K562 (cell line): ENCODE measurements around the gene RABGAP1L. TPM values are rescaled to one million over a fixed set of nuclear protein-coding genes. Genes with fewer than 3 reads are reported as not detected.
A peak's percentile ranks its signal among the peaks of the same experiment; 100 is the strongest.

ENCODE experiments used
- ATAC-seq: fragments of 200-7000 bp; cut with Tn5 transposase; 3 replicates; pipeline ENCODE4 v1.9.1; 2020; ENCODE audit warnings: moderate library complexity
- BruUV-seq: library from RNA; stranded (reverse); fragments of 400-500 nt; replicated peaks from 2 replicates; lab custom pipeline; 2021; lab: Mats Ljungman, UMichigan
- CTCF ChIA-PET: fragments of 300-600 bp; formaldehyde crosslinking; extraction: SDS; loops from one replicate; lab custom pipeline; 2021; ENCODE audit warnings: low intra/inter-chr PET ratio; lab: Yijun Ruan, JAX
- POLR2A ChIA-PET: fragments of 300-600, 350-650 bp; sonication (Branson Sonifier 250); formaldehyde crosslinking; extraction: SDS; loops from one replicate; lab custom pipeline; 2021; ENCODE audit warnings: antibody characterized with exemption, inconsistent platforms; lab: Yijun Ruan, JAX
- DNase-seq, 4 experiments: peaks; one replicate each; pipeline versions ENCODE4 v3.0.0 to v3.0.0-alpha.2; 2011 to 2018; ENCODE audit warnings: low spot score in 3 of 4, mixed read lengths in 3 of 4; ENCODE audit errors: extremely low read depth in 1 of 4
- FAIRE-seq: peaks from 2 replicates; lab custom pipeline; 2011; peaks lifted over from hg19 to GRCh38; lab: Jason Lieb, UNC
- H2AFZ ChIP-seq: 2 replicates; pipeline ENCODE4 v1.6.0; 2011; ENCODE audit warnings: low read depth, low read length, control low read depth, inconsistent platforms
- H3K27ac ChIP-seq: fragments of 200-600 bp; 3 replicates; pipeline ENCODE4 v1.8.0; 2011; ENCODE audit warnings: low read depth, mild to moderate bottlenecking, control low read depth, inconsistent platforms, low read length, moderate library complexity, mixed read lengths; ENCODE audit errors: extremely low read depth
- H3K27me3 ChIP-seq, 2 experiments: fragments of 300-600 bp in 1 of 2; 2 replicates in 1 of 2; 3 replicates in 1 of 2; pipeline versions ENCODE4 v1.6.0 to v1.8.0; 2011; ENCODE audit warnings: inconsistent platforms in 2 of 2, low read length in 2 of 2, mild to moderate bottlenecking in 1 of 2, mixed read lengths in 1 of 2, moderate library complexity in 1 of 2; ENCODE audit not compliant: control insufficient read depth in 2 of 2, insufficient read depth in 2 of 2
- H3K36me3 ChIP-seq: fragments of 300-600 bp; 3 replicates; pipeline ENCODE4 v1.8.0; 2011; ENCODE audit warnings: mild to moderate bottlenecking, low read length, inconsistent platforms; ENCODE audit not compliant: control insufficient read depth, insufficient read depth
- H3K4me1 ChIP-seq, 2 experiments: fragments of 200-600 bp in 1 of 2; replicated peaks in 1 of 2; 2 replicates in 1 of 2; 3 replicates in 1 of 2; pipeline versions ENCODE4 v1.5.1 to v1.8.0; 2011; ENCODE audit warnings: inconsistent platforms in 2 of 2, low read length in 2 of 2, mild to moderate bottlenecking in 1 of 2, mixed read lengths in 1 of 2, moderate library complexity in 1 of 2; ENCODE audit not compliant: control insufficient read depth in 2 of 2, insufficient read depth in 2 of 2
- H3K4me2 ChIP-seq: 2 replicates; pipeline ENCODE4 v1.6.1; 2011; ENCODE audit warnings: low read length, control low read depth, inconsistent platforms, mixed read lengths; ENCODE audit not compliant: insufficient read depth
- H3K4me3 ChIP-seq: fragments of 200-600 bp; sonication (generic), shearing (Covaris generic); 2 replicates; pipeline ENCODE4 v1.5.1; 2016; ENCODE audit warnings: control low read depth, inconsistent platforms
- H3K79me2 ChIP-seq: fragments of 200-600 bp; 3 replicates; pipeline ENCODE4 v1.8.0; 2011; ENCODE audit warnings: low read length, inconsistent platforms; ENCODE audit not compliant: control insufficient read depth, insufficient read depth
- H3K9ac ChIP-seq, 2 experiments: 2 replicates each; pipeline versions ENCODE4 v1.6.0 to v1.6.1; 2011; ENCODE audit warnings: low read depth in 2 of 2, low read length in 2 of 2, control low read depth in 1 of 2, inconsistent platforms in 1 of 2, mild to moderate bottlenecking in 1 of 2, mixed read lengths in 1 of 2; ENCODE audit not compliant: insufficient read depth in 1 of 2
- H3K9me1 ChIP-seq: one replicate; pipeline ENCODE4 v1.6.0; 2011; ENCODE audit warnings: inconsistent platforms, mild to moderate bottlenecking, low read length, moderate library complexity; ENCODE audit not compliant: control insufficient read depth, insufficient read depth
- H3K9me3 ChIP-seq: replicated peaks from 2 replicates; pipeline ENCODE4 v1.5.1; 2011; ENCODE audit warnings: low read depth, low read length, inconsistent platforms; ENCODE audit not compliant: control insufficient read depth, insufficient read depth
- H4K20me1 ChIP-seq: replicated peaks from 2 replicates; pipeline ENCODE4 v1.6.1; 2011; ENCODE audit warnings: low read length, inconsistent platforms, mixed read lengths; ENCODE audit not compliant: control insufficient read depth, insufficient read depth
- CHD1 ChIP-seq: fragments of 200-600 bp; sonication (generic); IDR thresholded peaks from one replicate; pipeline ENCODE4 v1.6.1; 2012; ENCODE audit warnings: mild to moderate bottlenecking, moderate library complexity, low read length, inconsistent platforms
- HEY1 ChIP-seq: fragments of 250-450 bp; sonication (Bioruptor Pico); IDR thresholded peaks from 2 replicates; pipeline ENCODE4 v1.5.0; 2020; ENCODE audit warnings: mild to moderate bottlenecking, moderate library complexity, borderline replicate concordance
- YY1 ChIP-seq, 3 experiments: IDR thresholded peaks; 2 replicates each; pipeline ENCODE4 v1.6.1; 2011; ENCODE audit warnings: low read length in 2 of 3, mild to moderate bottlenecking in 2 of 3, moderate library complexity in 2 of 3, borderline replicate concordance in 1 of 3, control low read depth in 1 of 3, low read depth in 1 of 3; ENCODE audit not compliant: insufficient read depth in 3 of 3, insufficient replicate concordance in 2 of 3, control insufficient read depth in 1 of 3, insufficient read length in 1 of 3; ENCODE audit errors: extremely low read depth in 1 of 3
- ZNF764 ChIP-seq: fragments of 250-450 bp; sonication (Bioruptor Pico); IDR thresholded peaks from 2 replicates; pipeline ENCODE4 v1.4.0; 2020; ENCODE audit warnings: low read depth, mild to moderate bottlenecking, moderate library complexity
- whole genome bisulfite sequencing: fragments of 100-300 bp; shearing (Covaris generic); methylation state at CpG from one replicate; pipeline ENCODE4 v1.1.6; 2016; ENCODE audit warnings: low coverage, mixed read lengths; ENCODE audit not compliant: insufficient coverage; ENCODE audit errors: missing lambda C conversion rate; 5-methylcytosine and 5-hydroxymethylcytosine counted together
- in situ Hi-C: fragments of 300-500 bp; cut with MboI; formaldehyde crosslinking; loops from 4 replicates; pipeline ENCODE4 v1.15.0; 2018; ENCODE audit warnings: inconsistent platforms, mixed read lengths
- intact Hi-C: fragments of 100-400 bp; cut with micrococcal nuclease; formaldehyde crosslinking; loops from 2 replicates; pipeline ENCODE4 v1.14.2; 2022
- polyA plus RNA-seq, 8 experiments: library from polyadenylated mRNA; depleted of rRNA in 4 of 8; stranded (reverse) in 5 of 8; unstranded in 3 of 8; fragments of >200 nt; fragmentation: Nextera tagmentation in 2 of 8; fragmentation: Illumina TruSeq in 1 of 8; extraction: Ambion mirVana in 2 of 8; extraction: Trizol in 1 of 8; gene quantifications; 2 replicates each; pipeline versions ENCODE4 v1.2.1 to v1.2.3, GENCODE V29; 2011 to 2014; ENCODE audit warnings: inconsistent platforms in 1 of 8, missing spikeins in 1 of 8
- total RNA-seq, 7 experiments: library from RNA; depleted of rRNA in 6 of 7; stranded (reverse); fragments of >200 nt in 6 of 7; fragmentation: Illumina TruSeq in 2 of 7; extraction: Trizol in 2 of 7; gene quantifications; 2 replicates each; pipeline versions ENCODE4 v1.2.1 to v1.2.3, GENCODE V29; 2011 to 2021; ENCODE audit warnings: low replicate concordance in 1 of 7
- TF ChIP-seq, protein P1 (sequence below): fragments of 450-650 bp; formaldehyde crosslinking; IDR thresholded peaks from 2 replicates; pipeline ENCODE4 v1.4.0; 2020; ENCODE audit warnings: mild to moderate bottlenecking

Gene RABGAP1L
- total and polyA plus RNA-seq, 9 of the 15 experiments (the other 6 are each of a cell fraction or from before 2014, with no cell fraction given), result 16.5 to 44.9 (median 26.7) TPM

DNA sequence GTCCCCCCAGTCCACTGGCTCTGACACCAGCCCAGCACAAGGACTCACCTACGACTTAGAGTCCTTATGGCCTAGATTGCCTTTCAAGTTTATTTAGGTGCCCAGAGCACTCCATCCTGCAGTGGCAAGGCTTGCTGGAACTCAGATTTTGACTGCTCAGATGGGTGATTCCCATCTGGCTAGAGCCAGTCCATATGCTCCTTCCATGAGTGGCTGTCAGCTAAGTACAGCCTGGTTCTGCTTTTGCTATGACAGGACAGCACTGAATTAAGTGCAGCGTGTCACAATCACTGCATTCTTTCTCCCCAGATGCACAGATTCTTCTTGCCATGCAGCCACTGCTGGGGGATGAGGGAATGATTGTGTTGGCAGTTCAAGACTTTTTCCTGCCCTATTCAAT is 332.3 kb downstream of the RABGAP1L start:
- WGBS, result 4% methylated on average over 2 of the region's 2 CpGs
- FAIRE-seq, result no peak
- peak; percentile 32 for ATAC-seq
- Histone ChIP-seq H2AFZ (no peak overlapping the region), H3K9me1 (no peaks in the 10 kb centered on the region), H3K9me3 (no peaks in the 10 kb centered on the region), H3K4me1 (no peaks in the 10 kb centered on the region), H3K27me3 (no peaks in the 10 kb centered on the region), H3K36me3 (no peaks in the 10 kb centered on the region), H3K4me3 (no peak overlapping the region), H3K79me2 (no peaks in the 10 kb centered on the region), H4K20me1 (no peaks in the 10 kb centered on the region), H3K4me2 (no peak overlapping the region), H3K27ac (no peak overlapping the region), H3K9ac (peak overlapping the region in 1 of 2 experiments; percentile 11; a peak in 1 of 4 replicates)
- no peak for TF ChIP-seq YY1 (IDR thresholded peaks at IDR 0.05; ENCODE audit: borderline replicate concordance in 1 of 3, control insufficient read depth in 1 of 3, extremely low read depth in 1 of 3, insufficient read depth in 3 of 3, insufficient read length in 1 of 3, insufficient replicate concordance in 2 of 3, low read depth in 1 of 3, low read length in 2 of 3)
- no peak for TF ChIP-seq HEY1 (CRISPR knock-in tag)
- no peak for TF ChIP-seq CHD1
- no peak for TF ChIP-seq ZNF764
- TF ChIP-seq, protein P1, sequence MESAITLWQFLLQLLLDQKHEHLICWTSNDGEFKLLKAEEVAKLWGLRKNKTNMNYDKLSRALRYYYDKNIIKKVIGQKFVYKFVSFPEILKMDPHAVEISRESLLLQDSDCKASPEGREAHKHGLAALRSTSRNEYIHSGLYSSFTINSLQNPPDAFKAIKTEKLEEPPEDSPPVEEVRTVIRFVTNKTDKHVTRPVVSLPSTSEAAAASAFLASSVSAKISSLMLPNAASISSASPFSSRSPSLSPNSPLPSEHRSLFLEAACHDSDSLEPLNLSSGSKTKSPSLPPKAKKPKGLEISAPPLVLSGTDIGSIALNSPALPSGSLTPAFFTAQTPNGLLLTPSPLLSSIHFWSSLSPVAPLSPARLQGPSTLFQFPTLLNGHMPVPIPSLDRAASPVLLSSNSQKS (CRISPR knock-in tag), result no peak
- ChIA-PET CTCF (no interaction called here), POLR2A (interaction anchor here (1.0 to 1.3 kb wide), 2 partner anchors 8 to 22 kb away, joined by 3 to 4 read pairs; no protein-coding TSS in a partner anchor)
- intact Hi-C loops, result no loop called here
- in situ Hi-C loops, result no loop called here
- no peak for DNase-seq
- no TSS peak for BruUV-seq
